Sigmoid colon (tissue), 3 donors: Measurements from ENCODE around the gene RPL19.

ENCODE experiments used
- POLR2A ChIP-seq, 2 donors: fragments of 450-650 bp; IDR thresholded peaks; one replicate each; pipeline ENCODE4 v1.6.1; 2016; ENCODE audit warnings: antibody characterized with exemption in 2 of 2, mild to moderate bottlenecking in 2 of 2, moderate library complexity in 2 of 2
- TF ChIP-seq, protein P1 (sequence below), 4 experiments: fragments of 450-650 bp in 3 of 4; fragments of 200-600 bp in 1 of 4; IDR thresholded peaks; one replicate each; pipeline ENCODE4 v1.5.1; 2016 to 2019; ENCODE audit warnings: antibody characterized with exemption in 4 of 4, mild to moderate bottlenecking in 3 of 4, moderate library complexity in 2 of 4

DNA sequence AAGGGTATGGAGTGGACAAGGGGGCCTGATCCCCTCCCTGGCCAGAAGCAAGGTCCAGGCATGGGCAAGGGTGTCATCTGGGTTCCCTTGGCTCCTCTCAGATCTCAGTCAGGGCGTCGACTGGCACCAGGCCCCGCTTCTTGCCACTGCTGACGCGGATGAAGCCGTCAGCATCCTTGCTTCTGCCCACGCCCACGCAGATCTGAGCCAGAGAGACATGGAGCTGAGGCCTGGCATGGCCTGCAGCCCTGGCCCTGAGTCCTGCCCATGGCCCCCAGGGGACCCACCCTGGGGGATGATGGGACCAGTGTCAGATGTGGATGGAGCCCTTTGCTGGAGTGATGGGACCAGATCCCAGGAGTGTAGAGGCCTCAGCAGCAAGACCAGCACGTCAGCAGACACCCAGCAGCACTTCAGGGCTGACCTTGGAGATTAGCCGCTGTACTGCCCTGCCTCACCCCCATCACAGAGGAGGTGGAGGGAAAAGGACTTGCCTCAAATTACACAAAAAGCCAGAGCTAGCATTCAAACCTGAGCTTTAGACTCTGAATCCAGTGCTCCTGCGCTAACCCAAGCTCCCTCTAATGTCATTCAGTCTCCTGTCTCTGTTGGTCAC is 12.2 kb downstream of the RPL19 start:
- no peak for TF ChIP-seq POLR2A (IDR thresholded peaks at IDR 0.05)
- TF ChIP-seq, protein P1, sequence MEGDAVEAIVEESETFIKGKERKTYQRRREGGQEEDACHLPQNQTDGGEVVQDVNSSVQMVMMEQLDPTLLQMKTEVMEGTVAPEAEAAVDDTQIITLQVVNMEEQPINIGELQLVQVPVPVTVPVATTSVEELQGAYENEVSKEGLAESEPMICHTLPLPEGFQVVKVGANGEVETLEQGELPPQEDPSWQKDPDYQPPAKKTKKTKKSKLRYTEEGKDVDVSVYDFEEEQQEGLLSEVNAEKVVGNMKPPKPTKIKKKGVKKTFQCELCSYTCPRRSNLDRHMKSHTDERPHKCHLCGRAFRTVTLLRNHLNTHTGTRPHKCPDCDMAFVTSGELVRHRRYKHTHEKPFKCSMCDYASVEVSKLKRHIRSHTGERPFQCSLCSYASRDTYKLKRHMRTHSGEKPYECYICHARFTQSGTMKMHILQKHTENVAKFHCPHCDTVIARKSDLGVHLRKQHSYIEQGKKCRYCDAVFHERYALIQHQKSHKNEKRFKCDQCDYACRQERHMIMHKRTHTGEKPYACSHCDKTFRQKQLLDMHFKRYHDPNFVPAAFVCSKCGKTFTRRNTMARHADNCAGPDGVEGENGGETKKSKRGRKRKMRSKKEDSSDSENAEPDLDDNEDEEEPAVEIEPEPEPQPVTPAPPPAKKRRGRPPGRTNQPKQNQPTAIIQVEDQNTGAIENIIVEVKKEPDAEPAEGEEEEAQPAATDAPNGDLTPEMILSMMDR (IDR thresholded peaks at IDR 0.05) = no peak
